HEK293T (cell line): ENCODE data around the gene MACROH2A1.

Experiments used
- CTCF ChIA-PET: fragments of 350-600 bp; formaldehyde crosslinking; extraction: SDS; loops from one replicate; lab custom pipeline; 2021; ENCODE audit warnings: antibody characterized with exemption, inconsistent platforms; lab: Yijun Ruan, JAX
- POLR2A ChIA-PET: fragments of 350-600 bp; formaldehyde crosslinking; extraction: SDS; loops from one replicate; lab custom pipeline; 2020; ENCODE audit warnings: antibody characterized with exemption, inconsistent platforms; lab: Yijun Ruan, JAX
- DNase-seq: peaks from one replicate; pipeline ENCODE4 v3.0.0; 2012; ENCODE audit warnings: mixed read lengths; ENCODE audit errors: extremely low spot score
- ARNT ChIP-seq: fragments of 450-650 bp; IDR thresholded peaks from 2 replicates; pipeline ENCODE4 v1.6.1; 2017; ENCODE audit warnings: mild to moderate bottlenecking
- BHLHE40 ChIP-seq: fragments of 450-650 bp; IDR thresholded peaks from 2 replicates; pipeline ENCODE4 v1.6.1; 2016; ENCODE audit warnings: mild to moderate bottlenecking, moderate library complexity, borderline replicate concordance
- CTBP1 ChIP-seq: fragments of 450-650 bp; IDR thresholded peaks from 2 replicates; pipeline ENCODE4 v1.6.1; 2016; ENCODE audit warnings: borderline replicate concordance
- ELF4 ChIP-seq: fragments of 450-650 bp; IDR thresholded peaks from 2 replicates; pipeline ENCODE4 v1.6.1; 2017; ENCODE audit warnings: antibody characterized with exemption
- FOXA1 ChIP-seq: fragments of 450-650 bp; IDR thresholded peaks from 2 replicates; pipeline ENCODE4 v1.6.1; 2016; ENCODE audit warnings: mild to moderate bottlenecking
- FOXK2 ChIP-seq: fragments of 450-650 bp; IDR thresholded peaks from 2 replicates; pipeline ENCODE4 v1.6.1; 2016; ENCODE audit warnings: mild to moderate bottlenecking
- FOXM1 ChIP-seq: fragments of 450-650 bp; IDR thresholded peaks from 2 replicates; pipeline ENCODE4 v1.6.1; 2017; ENCODE audit warnings: mild to moderate bottlenecking, borderline replicate concordance
- HDGF ChIP-seq: fragments of 450-650 bp; IDR thresholded peaks from 2 replicates; pipeline ENCODE4 v1.6.1; 2017; ENCODE audit warnings: antibody characterized with exemption, borderline replicate concordance
- L3MBTL2 ChIP-seq: fragments of 450-650 bp; conservative IDR thresholded peaks from 2 replicates; pipeline ENCODE4 v1.6.1; 2016; ENCODE audit warnings: mild to moderate bottlenecking
- LEF1 ChIP-seq: fragments of 450-650 bp; IDR thresholded peaks from 2 replicates; pipeline ENCODE4 v1.6.1; 2017; ENCODE audit warnings: mild to moderate bottlenecking, borderline replicate concordance
- NFRKB ChIP-seq: fragments of 450-650 bp; IDR thresholded peaks from 2 replicates; pipeline ENCODE4 v1.6.1; 2016; ENCODE audit warnings: mild to moderate bottlenecking, moderate library complexity
- PKNOX1 ChIP-seq: fragments of 450-650 bp; IDR thresholded peaks from 2 replicates; pipeline ENCODE4 v1.6.1; 2016
- SP1 ChIP-seq: fragments of 450-650 bp; IDR thresholded peaks from 2 replicates; pipeline ENCODE4 v1.6.1; 2017
- SUZ12 ChIP-seq: fragments of 450-650 bp; IDR thresholded peaks from 2 replicates; pipeline ENCODE4 v1.6.1; 2016; ENCODE audit warnings: mild to moderate bottlenecking
- TARDBP ChIP-seq: fragments of 450-650 bp; IDR thresholded peaks from 2 replicates; pipeline ENCODE4 v1.6.1; 2016
- ZNF384 ChIP-seq: fragments of 450-650 bp; IDR thresholded peaks from 2 replicates; pipeline ENCODE4 v1.6.1; 2016

Gene MACROH2A1

GRCh38 chr5:135309391-135310327 is 89.4 kb downstream of the MACROH2A1 start:
- no peak for DNase-seq
- POLR2A ChIA-PET, result no interaction called here
- TF ChIP-seq CTBP1 (no peak), ELF4 (no peak), NFRKB (no peak), FOXM1 (no peak), ARNT (no peak), SUZ12 (no peak), LEF1 (no peak), BHLHE40 (no peak), TARDBP (no peak), PKNOX1 (no peak), ZNF384 (no peak), HDGF (no peak), FOXA1 (no peak), L3MBTL2 (no peak)
- CTCF ChIA-PET, result no interaction called here

- TF ChIP-seq HDGF, result no peak
- no peak for TF ChIP-seq TARDBP
- TF ChIP-seq FOXK2, result no peak
- no peak for TF ChIP-seq PKNOX1
- no peak for TF ChIP-seq BHLHE40
- TF ChIP-seq ZNF384, result no peak
- TF ChIP-seq L3MBTL2, result no peak
- TF ChIP-seq ARNT, result no peak
- TF ChIP-seq FOXM1, result no peak
- no peak for TF ChIP-seq SUZ12
- TF ChIP-seq CTBP1, result no peak
- TF ChIP-seq SP1, result no peak
- TF ChIP-seq ELF4, result no peak
- no peak for TF ChIP-seq LEF1
- no peak for TF ChIP-seq FOXA1
- TF ChIP-seq NFRKB, result no peak
These were observed 90.3 kb downstream of the MACROH2A1 start for GRCh38 chr5:135308752-135309151.

GRCh38 chr5:135308245-135308644 is 90.8 kb downstream of the MACROH2A1 start:
- POLR2A ChIA-PET, result no interaction called here
- CTCF ChIA-PET, result no interaction called here

More at GRCh38 chr5:135308752-135309151, 90.3 kb downstream of the MACROH2A1 start:
- ChIA-PET CTCF (no interaction called here), POLR2A (no interaction called here)
- DNase-seq, result no peak

GRCh38 chr5:135307143-135307903 is 91.7 kb downstream of the MACROH2A1 start:
- TF ChIP-seq SP1 (no peak), ZNF384 (no peak), FOXK2 (no peak), PKNOX1 (peak; percentile 28; the same call in 1 of the 2 replicates), HDGF (no peak), SUZ12 (no peak), L3MBTL2 (peak; percentile 42; the same call in 1 of the 2 replicates), TARDBP (no peak)
- CTCF ChIA-PET, result no interaction called here

More at GRCh38 chr5:135308245-135308644, 90.8 kb downstream of the MACROH2A1 start:
- no peak for DNase-seq
- TF ChIP-seq FOXK2 (no peak), ELF4 (no peak), TARDBP (no peak), NFRKB (no peak)

GRCh38 chr5:135306557-135306956 is 92.5 kb downstream of the MACROH2A1 start:
- ChIA-PET CTCF (no interaction called here), POLR2A (no interaction called here)
- no peak for DNase-seq
- no peak for TF ChIP-seq SP1
- TF ChIP-seq HDGF, result no peak
- no peak for TF ChIP-seq BHLHE40
- no peak for TF ChIP-seq CTBP1
- no peak for TF ChIP-seq ZNF384
- no peak for TF ChIP-seq LEF1
- no peak for TF ChIP-seq NFRKB
- TF ChIP-seq PKNOX1, result no peak
- TF ChIP-seq SUZ12, result no peak
- TF ChIP-seq ARNT, result no peak
- no peak for TF ChIP-seq FOXA1
- TF ChIP-seq TARDBP, result no peak

More at GRCh38 chr5:135307143-135307903, 91.7 kb downstream of the MACROH2A1 start:
- POLR2A ChIA-PET, result no interaction called here
- no peak for DNase-seq
